Epithelial cell of proximal tubule (primary cell): ENCODE measurements around the gene SLC2A8. TPM values are rescaled to one million over a fixed set of nuclear protein-coding genes. Genes with fewer than 3 reads are reported as not detected.

Experiments
- DNase-seq: peaks from one replicate; pipeline ENCODE4 v3.0.0-alpha.2; 2011; ENCODE audit warnings: low read depth
- H3K4me3 ChIP-seq: 2 replicates; pipeline ENCODE4 v1.5.1; 2011; ENCODE audit warnings: low read depth, mild to moderate bottlenecking, low read length
- CTCF ChIP-seq: conservative IDR thresholded peaks from 2 replicates; pipeline ENCODE4 v1.5.1; 2012; ENCODE audit warnings: low read depth, mild to moderate bottlenecking, low read length
- total RNA-seq: library from RNA; depleted of rRNA; stranded (reverse); fragments of >200 nt; gene quantifications from 2 replicates; pipeline ENCODE4 v1.2.3, GENCODE V29; 2015

Gene SLC2A8
- total RNA-seq, 1 donor from 2014 or later, result 18.2 TPM

GRCh38 chr9:127407492-127407843 is 10.5 kb downstream of the SLC2A8 start:
- no peak overlapping the region for H3K4me3 ChIP-seq
- DNase-seq, result no peak
- no peak for TF ChIP-seq CTCF

GRCh38 chr9:127411122-127411521 is 14.2 kb downstream of the SLC2A8 start:
- TF ChIP-seq CTCF, result no peak
- no peak overlapping the region for H3K4me3 ChIP-seq
- no peak for DNase-seq

- TF ChIP-seq CTCF, result no peak
- H3K4me3 ChIP-seq, result no peak overlapping the region
- DNase-seq, result no peak
Measured at GRCh38 chr9:127415141-127415540, 18.2 kb downstream of the SLC2A8 start.

GRCh38 chr9:127415657-127416056 is 18.7 kb downstream of the SLC2A8 start:
- no peak for TF ChIP-seq CTCF
- no peak overlapping the region for H3K4me3 ChIP-seq

GRCh38 chr9:127417131-127418036 is 20.4 kb downstream of the SLC2A8 start:
- TF ChIP-seq CTCF, result no peak
- DNase-seq, result no peak
- no peak overlapping the region for H3K4me3 ChIP-seq

More at GRCh38 chr9:127415657-127416056, 18.7 kb downstream of the SLC2A8 start:
- no peak for DNase-seq

- TF ChIP-seq CTCF, result peak; percentile 38
- no peak for DNase-seq
- H3K4me3 ChIP-seq, result no peak overlapping the region
Measured at GRCh38 chr9:127418037-127418471, 21.1 kb downstream of the SLC2A8 start.

- no peak overlapping the region for H3K4me3 ChIP-seq
- DNase-seq, result no peak
- TF ChIP-seq CTCF, result no peak
Measured at GRCh38 chr9:127419348-127419747, 22.4 kb downstream of the SLC2A8 start.
